Transverse colon (tissue), 4 donors: ENCODE measurements around the gene RELA. TPM values are rescaled to one million over a fixed set of nuclear protein-coding genes. Genes with fewer than 3 reads are reported as not detected.

ENCODE experiments used
- DNase-seq: peaks from one replicate; pipeline ENCODE4 v3.0.0-alpha.2; 2019
- H3K27ac ChIP-seq, 4 donors: fragments of 200-600 bp; sonication (generic); 2 replicates each; pipeline ENCODE4 v1.5.1; 2016 to 2018; ENCODE audit warnings: inconsistent platforms in 4 of 4
- H3K27me3 ChIP-seq: fragments of 200-600 bp; sonication (generic); 2 replicates; pipeline ENCODE4 v1.5.1; 2017; ENCODE audit warnings: inconsistent platforms
- H3K36me3 ChIP-seq, 4 donors: fragments of 200-600 bp; sonication (generic); 2 replicates each; pipeline ENCODE4 v1.5.1; 2017 to 2019; ENCODE audit warnings: inconsistent platforms in 4 of 4
- H3K4me1 ChIP-seq, 4 donors: fragments of 200-600 bp; sonication (generic); 2 replicates each; pipeline ENCODE4 v1.5.1; 2017 to 2020; ENCODE audit warnings: inconsistent platforms in 4 of 4
- H3K4me3 ChIP-seq, 4 donors: fragments of 200-600 bp; sonication (generic); 1 replicate in 1 of 4; 2 replicates in 3 of 4; pipeline versions ENCODE4 v1.5.1 to v1.6.1; 2017 to 2019; ENCODE audit warnings: inconsistent platforms in 4 of 4
- H3K9me3 ChIP-seq, 2 donors: fragments of 200-600 bp; sonication (generic); 2 replicates each; pipeline ENCODE4 v1.5.1; 2017 to 2019; ENCODE audit warnings: inconsistent platforms in 2 of 2
- EP300 ChIP-seq: sonication (generic); formaldehyde crosslinking; IDR thresholded peaks from one replicate; pipeline ENCODE4 v1.6.1; 2017; ENCODE audit warnings: antibody characterized with exemption, low read depth
- POLR2A ChIP-seq: fragments of 450-650 bp; IDR thresholded peaks from one replicate; pipeline ENCODE4 v1.6.1; 2016; ENCODE audit warnings: antibody characterized with exemption, mild to moderate bottlenecking, moderate library complexity
- POLR2AphosphoS5 ChIP-seq, 3 donors: sonication (generic); formaldehyde crosslinking; IDR thresholded peaks; one replicate each; pipeline ENCODE4 v1.6.1; 2016; ENCODE audit warnings: antibody characterized with exemption in 3 of 3
- WGBS, 2 donors: methylation state at CpG; one replicate each; pipeline ENCODE4 v1.1.5; 2018; ENCODE audit warnings: low coverage in 1 of 2; 5-methylcytosine and 5-hydroxymethylcytosine counted together
- in situ Hi-C, 4 donors: fragments of 200-750 bp; cut with MboI; loops; one replicate each; pipeline versions ENCODE4 v1.15.0 to v1.15.1; 2017; ENCODE audit warnings: low sequenced_read_pairs in 3 of 4, low pct_ligation_motif_present in 1 of 4, low pct_unique_long_range_greater_than_20kb in 1 of 4
- intact Hi-C: fragments of 100-400 bp; cut with DNase I; formaldehyde crosslinking; loops from one replicate; pipeline ENCODE4 v1.15.1; 2023; ENCODE audit warnings: low total_unique reads
- total RNA-seq, 4 donors: library from RNA; depleted of rRNA; stranded (reverse); fragments of >200 nt; gene quantifications; one replicate each; pipeline ENCODE4 v1.1.0, GENCODE V29; 2016
- TF ChIP-seq, protein P1 (sequence below), 5 experiments: fragments of 200-600 bp in 3 of 5; fragments of 450-650 bp in 2 of 5; sonication (generic) in 3 of 5; IDR thresholded peaks; 1 replicate in 2 of 5; 2 replicates in 3 of 5; pipeline ENCODE4 v1.5.1; 2016 to 2017; ENCODE audit warnings: antibody characterized with exemption in 5 of 5, inconsistent platforms in 3 of 5, mild to moderate bottlenecking in 2 of 5, moderate library complexity in 1 of 5

RELA gene
- total RNA-seq, 4 donors from 2014 or later = 45.8 to 95.8 (median 58.4) TPM

DNA sequence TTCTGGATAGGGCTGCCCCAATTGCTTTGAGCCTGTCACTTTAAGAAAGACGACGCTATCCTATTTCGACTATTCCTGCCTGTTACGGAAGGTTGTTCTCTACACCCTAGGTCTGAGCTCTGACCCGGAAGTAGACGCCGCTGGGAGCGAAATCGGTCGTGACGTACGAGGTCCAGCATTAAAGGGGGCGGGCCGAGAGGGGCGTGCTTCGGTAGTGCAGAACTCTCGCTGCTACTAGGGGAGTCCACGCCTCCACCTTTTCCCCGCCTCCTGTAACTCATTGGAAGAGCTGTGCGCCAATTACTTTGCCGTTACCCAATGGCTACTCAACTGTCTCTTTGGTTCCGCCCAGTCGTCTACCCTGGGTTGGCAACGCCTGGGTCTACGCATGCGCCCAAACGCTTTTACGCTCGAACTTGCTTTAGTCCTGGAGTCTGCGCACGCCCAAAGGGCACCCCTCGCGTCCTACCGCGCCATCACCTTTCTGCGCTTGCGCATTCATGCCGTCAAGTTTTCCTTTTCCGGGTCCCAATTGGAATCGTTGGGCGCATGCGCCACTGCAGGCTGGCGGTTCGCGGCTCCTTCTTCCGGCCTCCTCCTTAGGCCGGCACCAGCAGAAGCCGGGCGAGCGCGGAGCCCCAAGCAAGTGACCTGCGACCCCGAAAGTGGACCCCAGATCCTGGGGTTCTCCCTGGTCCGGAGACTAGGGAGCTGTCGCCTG is 47.3 kb downstream of the RELA start, which contains the start of gene PCNX3:
PCNX3 (plus strand) TSS at position 548 of the 721 bp plus-strand sequence. CDS start 536 bp downstream, outside the sequence.
- Histone ChIP-seq H3K27ac (peak within 1 kb of the TSS; percentile 97 to 99 (median 98)), H3K9me3 (no peaks in the 10 kb centered on the region), H3K36me3 (peaks cover 0 to 20% (median 5%) of the 10 kb centered on the region in 4 donors), H3K27me3 (no peaks in the 10 kb centered on the region), H3K4me3 (peak within 1 kb of the TSS; percentile 89 to 100 (median 98)), H3K4me1 (peaks cover 27 to 56% (median 41%) of the 10 kb centered on the region in 4 donors)
- WGBS, 2 donors = 1% methylated on average over 43 of the region's 55 CpGs; no CpG with 5 or more reads in 1 of the 2 donors
- peak; percentile 100 for DNase-seq
- in situ Hi-C loops = no loop called here
- TF ChIP-seq EP300 = no peak
- peak; percentile 70 to 85 (median 71) for TF ChIP-seq POLR2AphosphoS5 (IDR thresholded peaks at IDR 0.05)
- TF ChIP-seq POLR2A = peak; percentile 68
- TF ChIP-seq, protein P1, sequence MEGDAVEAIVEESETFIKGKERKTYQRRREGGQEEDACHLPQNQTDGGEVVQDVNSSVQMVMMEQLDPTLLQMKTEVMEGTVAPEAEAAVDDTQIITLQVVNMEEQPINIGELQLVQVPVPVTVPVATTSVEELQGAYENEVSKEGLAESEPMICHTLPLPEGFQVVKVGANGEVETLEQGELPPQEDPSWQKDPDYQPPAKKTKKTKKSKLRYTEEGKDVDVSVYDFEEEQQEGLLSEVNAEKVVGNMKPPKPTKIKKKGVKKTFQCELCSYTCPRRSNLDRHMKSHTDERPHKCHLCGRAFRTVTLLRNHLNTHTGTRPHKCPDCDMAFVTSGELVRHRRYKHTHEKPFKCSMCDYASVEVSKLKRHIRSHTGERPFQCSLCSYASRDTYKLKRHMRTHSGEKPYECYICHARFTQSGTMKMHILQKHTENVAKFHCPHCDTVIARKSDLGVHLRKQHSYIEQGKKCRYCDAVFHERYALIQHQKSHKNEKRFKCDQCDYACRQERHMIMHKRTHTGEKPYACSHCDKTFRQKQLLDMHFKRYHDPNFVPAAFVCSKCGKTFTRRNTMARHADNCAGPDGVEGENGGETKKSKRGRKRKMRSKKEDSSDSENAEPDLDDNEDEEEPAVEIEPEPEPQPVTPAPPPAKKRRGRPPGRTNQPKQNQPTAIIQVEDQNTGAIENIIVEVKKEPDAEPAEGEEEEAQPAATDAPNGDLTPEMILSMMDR (IDR thresholded peaks at IDR 0.05) = no peak
- intact Hi-C loops = no loop called here

DNA sequence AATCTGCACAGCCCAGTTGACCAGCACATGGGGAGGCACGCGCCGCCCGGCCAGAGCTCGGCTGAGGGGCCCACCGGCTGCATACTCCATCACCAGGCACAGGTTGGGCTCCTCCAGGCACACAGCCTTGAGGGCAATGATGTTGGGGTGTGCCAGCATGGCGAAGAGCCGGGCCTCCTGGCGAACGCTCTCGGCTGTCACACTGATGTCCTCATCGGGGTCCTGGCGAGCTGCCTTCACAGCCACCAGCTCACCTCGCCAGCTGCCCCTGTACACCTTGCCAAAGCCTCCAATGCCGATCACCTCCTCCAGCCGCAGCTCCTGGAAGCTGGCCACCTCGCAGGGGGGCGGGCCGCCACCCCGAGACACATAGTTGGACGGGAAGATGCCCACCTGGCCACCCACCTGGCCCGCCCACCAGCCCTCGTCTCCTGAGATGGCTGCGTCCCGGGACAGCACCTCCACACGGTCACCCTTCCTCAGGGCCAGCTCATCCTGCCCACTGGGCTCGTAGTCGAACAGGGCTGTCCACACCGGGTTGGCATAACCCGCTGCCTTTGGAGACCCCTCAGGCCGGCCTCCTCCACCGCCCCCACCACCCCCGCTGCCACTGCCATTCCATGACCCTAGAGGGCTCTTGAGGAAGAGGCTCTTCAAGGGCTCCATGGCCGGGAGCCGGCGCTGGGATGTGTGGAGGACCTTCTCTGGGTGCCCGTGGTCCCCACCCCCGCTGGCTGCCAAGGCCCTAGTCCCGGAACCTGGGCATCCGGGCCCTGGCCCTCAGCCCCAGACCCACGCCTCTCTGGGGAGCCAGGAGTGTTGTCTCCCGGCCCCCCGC is 49.4 kb downstream of the RELA start:
- 16% methylated on average over 32 of the region's 43 CpGs; no CpG with 5 or more reads in 1 of the 2 donors for WGBS, 2 donors
- DNase-seq = no peak

DNA sequence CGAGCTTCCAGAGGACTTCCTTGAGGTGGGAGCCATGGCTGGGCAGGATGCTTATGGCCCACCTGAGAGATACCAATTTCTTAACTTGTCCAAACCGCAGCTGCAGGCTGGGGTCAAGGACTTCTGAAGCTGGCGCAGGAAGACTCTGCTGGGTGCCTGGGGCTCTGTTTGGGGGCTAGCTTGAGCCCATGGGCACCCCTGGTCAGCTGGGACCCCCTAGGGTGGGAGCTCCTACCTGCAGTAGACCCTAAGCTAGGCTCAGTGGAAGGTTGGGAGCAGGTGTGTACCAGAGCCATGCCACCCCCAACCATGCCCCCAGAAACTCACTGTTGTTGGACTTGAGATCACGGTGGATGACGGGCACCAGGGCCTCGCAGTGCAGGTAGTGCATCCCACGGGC is 50.0 kb downstream of the RELA start:
- Histone ChIP-seq H3K4me3 (peak overlapping the region; percentile 68 to 89 (median 80)), H3K4me1 (peaks cover 30 to 64% (median 50%) of the 10 kb centered on the region in 4 donors), H3K27me3 (no peaks in the 10 kb centered on the region), H3K36me3 (peaks cover 0 to 2% (median under 1%) of the 10 kb centered on the region in 4 donors), H3K9me3 (no peaks in the 10 kb centered on the region), H3K27ac (peak overlapping the region; percentile 97 to 99 (median 98))
- in situ Hi-C loops = no loop called here
- TF ChIP-seq POLR2A = no peak
- TF ChIP-seq, protein P1 (IDR thresholded peaks at IDR 0.05) = no peak
- no peak for TF ChIP-seq EP300
- no peak for TF ChIP-seq POLR2AphosphoS5 (IDR thresholded peaks at IDR 0.05)
- intact Hi-C loops = no loop called here
- WGBS, 2 donors = 57% methylated on average over 7 of the region's 7 CpGs; no CpG with 5 or more reads in 1 of the 2 donors
- no peak for DNase-seq

More for the DNA sequence above, 49.4 kb downstream of the RELA start:
- in situ Hi-C loops = no loop called here
- H3K27ac ChIP-seq = peak overlapping the region; percentile 97 to 99 (median 98)
- peaks cover 0 to 8% (median 4%) of the 10 kb centered on the region in 4 donors for H3K36me3 ChIP-seq
- no peaks in the 10 kb centered on the region for H3K9me3 ChIP-seq
- H3K4me3 ChIP-seq = peak overlapping the region; percentile 68 to 89 (median 80)
- TF ChIP-seq, protein P1 (IDR thresholded peaks at IDR 0.05) = peak in 1 of 5 experiments; percentile 10
- no peak for TF ChIP-seq POLR2A
- intact Hi-C loops = no loop called here
- H3K4me1 ChIP-seq = peaks cover 27 to 58% (median 48%) of the 10 kb centered on the region in 4 donors
- H3K27me3 ChIP-seq = no peaks in the 10 kb centered on the region
